Ovary (tissue), 3 donors: ENCODE data around the gene RAP2B.

Experiments used
- POLR2A ChIP-seq: fragments of 450-650 bp; IDR thresholded peaks from one replicate; pipeline ENCODE4 v1.6.1; 2017; ENCODE audit warnings: antibody characterized with exemption, mild to moderate bottlenecking, moderate library complexity
- TF ChIP-seq, protein P1 (sequence below), 3 donors: fragments of 450-650 bp in 2 of 3; fragments of 200-600 bp in 1 of 3; IDR thresholded peaks; one replicate each; pipeline versions ENCODE4 v1.5.1 to v1.8.0; 2016 to 2022; ENCODE audit warnings: antibody characterized with exemption in 3 of 3, mild to moderate bottlenecking in 1 of 3
- donor health status: DM: no; HTN: no; CAD: no.

DNA sequence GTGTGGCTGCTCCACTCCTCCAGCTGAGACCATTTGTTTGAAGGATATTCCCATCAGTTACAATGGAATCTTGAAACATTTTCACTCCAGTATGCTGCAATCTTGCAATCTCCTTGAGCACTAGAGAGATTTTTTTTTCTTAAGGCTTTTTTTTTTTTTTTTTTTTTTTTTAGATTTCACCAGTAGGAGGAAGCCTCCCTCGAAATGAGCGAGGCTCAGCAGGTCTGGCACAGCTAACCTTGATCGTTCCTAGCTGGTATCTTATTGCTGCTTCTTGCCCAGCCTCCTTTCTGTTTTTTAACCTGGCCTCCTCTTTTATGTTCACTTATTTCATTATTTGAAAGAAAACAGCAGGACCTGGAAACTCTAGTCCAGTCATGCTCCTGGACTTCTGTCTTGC lies 48.1 kb downstream of the RAP2B start:
- no peak for TF ChIP-seq POLR2A
- TF ChIP-seq, protein P1, sequence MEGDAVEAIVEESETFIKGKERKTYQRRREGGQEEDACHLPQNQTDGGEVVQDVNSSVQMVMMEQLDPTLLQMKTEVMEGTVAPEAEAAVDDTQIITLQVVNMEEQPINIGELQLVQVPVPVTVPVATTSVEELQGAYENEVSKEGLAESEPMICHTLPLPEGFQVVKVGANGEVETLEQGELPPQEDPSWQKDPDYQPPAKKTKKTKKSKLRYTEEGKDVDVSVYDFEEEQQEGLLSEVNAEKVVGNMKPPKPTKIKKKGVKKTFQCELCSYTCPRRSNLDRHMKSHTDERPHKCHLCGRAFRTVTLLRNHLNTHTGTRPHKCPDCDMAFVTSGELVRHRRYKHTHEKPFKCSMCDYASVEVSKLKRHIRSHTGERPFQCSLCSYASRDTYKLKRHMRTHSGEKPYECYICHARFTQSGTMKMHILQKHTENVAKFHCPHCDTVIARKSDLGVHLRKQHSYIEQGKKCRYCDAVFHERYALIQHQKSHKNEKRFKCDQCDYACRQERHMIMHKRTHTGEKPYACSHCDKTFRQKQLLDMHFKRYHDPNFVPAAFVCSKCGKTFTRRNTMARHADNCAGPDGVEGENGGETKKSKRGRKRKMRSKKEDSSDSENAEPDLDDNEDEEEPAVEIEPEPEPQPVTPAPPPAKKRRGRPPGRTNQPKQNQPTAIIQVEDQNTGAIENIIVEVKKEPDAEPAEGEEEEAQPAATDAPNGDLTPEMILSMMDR (IDR thresholded peaks at IDR 0.05), result no peak
